AG10803 (cell line): ENCODE results near the gene DSCAML1.

ENCODE experiments used
- DNase-seq: peaks from one replicate; pipeline ENCODE4 v3.0.0; 2010; ENCODE audit warnings: low read depth
- H3K4me3 ChIP-seq: 2 replicates; pipeline ENCODE4 v1.5.1; 2011; ENCODE audit warnings: mild to moderate bottlenecking, low read length, control low read depth
- TF ChIP-seq, protein P1 (sequence below): conservative IDR thresholded peaks from 2 replicates; pipeline ENCODE4 v1.5.1; 2011; ENCODE audit warnings: mild to moderate bottlenecking, low read length, control low read depth, inconsistent platforms

DSCAML1 gene

DNA sequence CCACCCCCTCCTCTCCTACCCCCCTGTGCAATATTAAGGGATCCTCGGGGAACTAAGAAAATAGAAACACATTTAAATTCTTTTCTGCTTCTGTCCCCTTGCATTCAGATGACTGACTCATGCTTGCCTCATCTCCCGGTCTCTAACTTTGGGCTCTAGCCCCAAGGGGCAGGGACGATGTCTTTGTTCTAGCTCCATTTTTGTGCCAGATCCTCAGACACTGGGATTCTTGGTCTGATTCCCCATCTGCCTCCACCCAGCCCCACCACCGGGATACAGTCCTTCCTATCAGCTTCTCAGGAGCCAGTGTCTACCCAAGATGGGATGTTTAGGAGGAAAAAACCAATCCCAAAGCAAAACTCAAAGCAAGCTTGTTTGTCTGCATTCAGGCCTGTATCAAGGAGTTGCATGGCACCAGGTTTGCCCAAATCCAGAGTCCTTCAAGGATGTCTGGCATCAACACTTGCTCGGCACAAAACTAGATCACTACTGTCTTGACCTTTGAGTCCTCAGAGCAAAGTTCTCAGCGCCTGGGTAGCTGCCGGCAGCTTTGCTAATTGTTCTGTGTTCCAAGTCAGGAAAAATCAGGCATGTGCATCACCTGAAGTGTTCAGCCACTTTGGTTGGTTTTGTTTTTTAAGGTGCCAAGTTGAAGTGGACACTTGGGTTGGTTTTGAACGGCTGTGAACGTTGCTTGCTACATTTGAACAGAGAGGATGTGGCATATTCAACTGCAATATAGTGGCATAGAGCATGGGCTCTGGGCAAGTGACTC is 212.8 kb downstream of the DSCAML1 start:
- TF ChIP-seq, protein P1, sequence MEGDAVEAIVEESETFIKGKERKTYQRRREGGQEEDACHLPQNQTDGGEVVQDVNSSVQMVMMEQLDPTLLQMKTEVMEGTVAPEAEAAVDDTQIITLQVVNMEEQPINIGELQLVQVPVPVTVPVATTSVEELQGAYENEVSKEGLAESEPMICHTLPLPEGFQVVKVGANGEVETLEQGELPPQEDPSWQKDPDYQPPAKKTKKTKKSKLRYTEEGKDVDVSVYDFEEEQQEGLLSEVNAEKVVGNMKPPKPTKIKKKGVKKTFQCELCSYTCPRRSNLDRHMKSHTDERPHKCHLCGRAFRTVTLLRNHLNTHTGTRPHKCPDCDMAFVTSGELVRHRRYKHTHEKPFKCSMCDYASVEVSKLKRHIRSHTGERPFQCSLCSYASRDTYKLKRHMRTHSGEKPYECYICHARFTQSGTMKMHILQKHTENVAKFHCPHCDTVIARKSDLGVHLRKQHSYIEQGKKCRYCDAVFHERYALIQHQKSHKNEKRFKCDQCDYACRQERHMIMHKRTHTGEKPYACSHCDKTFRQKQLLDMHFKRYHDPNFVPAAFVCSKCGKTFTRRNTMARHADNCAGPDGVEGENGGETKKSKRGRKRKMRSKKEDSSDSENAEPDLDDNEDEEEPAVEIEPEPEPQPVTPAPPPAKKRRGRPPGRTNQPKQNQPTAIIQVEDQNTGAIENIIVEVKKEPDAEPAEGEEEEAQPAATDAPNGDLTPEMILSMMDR, result no peak
- H3K4me3 ChIP-seq, result no peak overlapping the region
- DNase-seq, result peak; percentile 40

DNA sequence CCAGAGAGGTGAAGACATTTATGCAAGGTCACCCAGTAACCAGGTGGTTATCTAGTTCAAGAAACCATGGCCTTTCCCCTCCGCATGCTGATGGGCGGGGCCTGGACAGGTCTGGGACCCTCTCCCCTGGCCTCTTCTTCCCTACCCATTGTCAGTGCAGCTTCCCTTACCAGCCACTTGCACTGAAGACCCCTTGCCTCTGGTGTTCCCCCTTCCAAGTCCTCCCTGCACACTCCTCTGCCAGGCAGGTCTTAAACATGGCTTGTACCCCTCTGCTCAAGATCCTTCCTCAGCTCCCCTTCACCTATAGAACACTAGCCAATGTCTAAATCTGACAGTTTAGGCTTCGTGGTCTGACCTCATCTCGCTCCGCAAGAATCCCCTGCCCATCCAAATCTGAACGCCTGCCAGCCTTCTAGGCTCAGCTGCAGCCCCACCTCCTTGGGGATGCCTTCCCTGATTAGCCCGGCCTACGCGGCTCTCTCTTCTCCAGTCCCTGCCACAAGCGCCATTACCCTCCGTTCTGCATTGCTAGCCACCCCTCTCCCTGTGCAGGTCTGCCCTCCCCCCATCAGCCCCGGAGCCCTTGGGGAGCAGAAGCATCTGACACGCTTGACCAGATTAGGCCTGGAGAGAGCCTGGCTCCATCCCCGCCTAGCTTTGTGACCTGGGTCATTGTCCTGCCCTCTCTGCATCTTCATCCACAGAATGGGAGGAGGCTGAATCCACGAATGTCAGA is 213.8 kb downstream of the DSCAML1 start:
- H3K4me3 ChIP-seq, result no peak overlapping the region
- DNase-seq, result no peak
- TF ChIP-seq, protein P1, result no peak

DNA sequence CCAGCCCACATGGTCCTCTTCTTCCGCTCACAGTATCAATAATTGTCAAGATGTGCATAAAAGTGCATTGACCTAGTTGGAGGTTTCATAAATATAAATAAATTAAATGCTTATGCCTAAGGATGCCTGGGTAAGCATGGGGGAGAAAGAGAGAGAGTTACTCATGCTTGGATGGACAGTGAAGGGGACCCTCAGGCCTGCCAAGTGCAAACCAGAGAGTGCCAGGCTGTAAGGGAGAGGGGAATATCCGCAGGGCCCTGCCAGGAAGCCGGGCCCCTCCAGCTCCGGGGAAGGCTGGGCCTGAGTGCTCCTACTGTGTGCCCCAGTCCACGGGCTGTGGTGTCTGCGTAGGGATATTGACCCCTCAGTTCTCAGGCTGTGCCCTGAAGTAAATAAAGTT is 214.6 kb downstream of the DSCAML1 start:
- DNase-seq, result no peak
- TF ChIP-seq, protein P1, result no peak
- H3K4me3 ChIP-seq, result no peak overlapping the region

DNA sequence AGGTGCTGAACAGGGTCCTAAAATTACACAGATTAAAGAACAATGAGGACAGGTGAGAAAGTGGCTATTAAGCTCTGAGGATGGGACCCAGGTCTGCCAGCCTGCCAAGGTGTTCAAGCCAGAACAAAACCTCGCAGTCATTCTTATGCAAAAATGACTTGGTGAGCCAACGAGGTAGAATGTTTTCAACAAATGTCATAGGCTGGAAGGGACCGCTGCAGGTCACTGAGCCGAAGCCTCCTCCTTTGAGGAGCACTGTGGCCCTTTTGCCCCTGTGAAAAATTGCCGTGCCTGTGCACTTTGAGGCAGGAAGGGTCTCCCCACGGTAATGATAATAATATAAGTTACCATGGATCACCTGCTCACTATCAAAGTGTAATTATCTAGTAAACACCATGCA is 216.2 kb downstream of the DSCAML1 start:
- no peak overlapping the region for H3K4me3 ChIP-seq
- TF ChIP-seq, protein P1, result no peak
- no peak for DNase-seq

DNA sequence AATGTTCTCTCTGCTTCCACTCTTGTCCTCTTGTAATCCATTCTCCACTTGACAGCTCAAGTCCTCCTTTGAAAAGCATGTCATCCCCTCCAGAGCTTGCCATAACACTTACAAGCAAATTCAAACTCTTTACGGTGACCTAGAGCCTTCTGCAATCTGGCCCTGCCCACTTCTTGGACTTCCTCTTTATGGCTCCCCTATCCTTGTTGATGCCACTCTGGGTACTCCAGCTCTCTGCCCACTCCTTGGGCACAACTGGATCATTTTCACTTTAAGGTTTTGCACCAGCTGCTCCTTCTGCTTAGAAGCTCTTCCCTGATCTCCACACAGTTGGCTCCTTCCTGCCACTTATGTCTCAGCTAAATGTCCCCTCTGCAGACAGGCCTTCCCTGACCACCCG is 217.9 kb downstream of the DSCAML1 start:
- TF ChIP-seq, protein P1, result no peak
- DNase-seq, result no peak

DNA sequence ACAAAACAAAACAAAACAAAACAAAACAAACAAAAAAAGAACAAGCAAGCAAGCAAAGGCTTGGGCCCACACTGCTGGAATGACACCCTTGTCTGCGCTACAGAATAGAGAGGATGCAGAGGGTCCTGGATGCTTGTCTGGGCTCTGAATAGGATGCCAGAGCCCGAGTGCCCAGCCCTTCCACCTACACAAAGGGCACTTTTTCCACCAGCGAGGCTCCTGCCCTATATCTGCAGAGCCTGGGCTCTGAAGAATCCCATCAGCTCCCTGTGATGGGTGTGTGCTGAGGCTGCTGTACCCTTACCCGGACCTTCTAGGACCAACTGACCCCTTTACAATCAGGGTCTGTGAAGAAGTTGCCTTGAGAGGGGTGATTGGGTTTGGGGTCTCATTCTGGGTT is 221.2 kb downstream of the DSCAML1 start:
- TF ChIP-seq, protein P1, result no peak
- DNase-seq, result no peak
- H3K4me3 ChIP-seq, result no peak overlapping the region

More for the DNA sequence above, 217.9 kb downstream of the DSCAML1 start:
- no peak overlapping the region for H3K4me3 ChIP-seq

DNA sequence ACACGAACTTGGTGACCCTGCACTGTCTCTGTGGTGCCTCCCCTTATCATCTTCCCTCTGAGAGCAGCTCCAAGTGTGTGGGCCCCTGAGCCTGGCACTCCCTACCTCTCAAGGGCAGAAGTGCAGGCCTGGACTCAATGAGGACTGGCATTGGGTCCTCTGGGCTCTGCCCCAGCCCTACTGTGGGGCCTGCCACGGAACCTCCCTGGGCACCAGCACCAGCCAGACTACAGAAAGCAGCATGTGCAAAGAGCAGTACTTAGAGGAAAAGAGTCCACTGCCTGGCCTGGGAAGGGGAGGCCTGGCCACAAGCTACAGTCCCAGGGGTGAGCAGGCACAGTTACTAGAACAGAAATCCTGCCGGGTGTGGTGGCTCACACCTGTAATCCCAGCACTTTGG is 222.5 kb downstream of the DSCAML1 start:
- H3K4me3 ChIP-seq, result no peak overlapping the region
- DNase-seq, result no peak
- TF ChIP-seq, protein P1, result no peak
